Stimulated activated CD8-positive, alpha-beta memory T cell treated with anti-CD3 and anti-CD28 coated beads, Interleukin-15, amount 100 ng/mL, for 48 hours (primary cell): Measurements from ENCODE around the gene EIF2S2.

Source experiments
- DNase-seq, 2 donors: peaks; one replicate each; pipeline ENCODE4 v3.0.0-alpha.2; 2020; ENCODE audit warnings: low read depth in 2 of 2

The EIF2S2 gene

GRCh38 chr20:34065260-34065659, 46.8 kb downstream of the EIF2S2 start:
- no peak for DNase-seq

GRCh38 chr20:34064286-34064685, 47.8 kb downstream of the EIF2S2 start:
- DNase-seq, result no peak

- DNase-seq, result no peak
These were observed 49.2 kb downstream of the EIF2S2 start for GRCh38 chr20:34062570-34063482.

GRCh38 chr20:34061695-34062094, 50.3 kb downstream of the EIF2S2 start:
- DNase-seq, result no peak

GRCh38 chr20:34060970-34061369, 51.1 kb downstream of the EIF2S2 start:
- no peak for DNase-seq

- no peak for DNase-seq
These were observed 53.2 kb downstream of the EIF2S2 start for GRCh38 chr20:34058831-34059230.

- DNase-seq, result no peak
These were observed 56.8 kb downstream of the EIF2S2 start for GRCh38 chr20:34055290-34055689.

- no peak for DNase-seq
These were observed 59.6 kb downstream of the EIF2S2 start for GRCh38 chr20:34052414-34052813.

- DNase-seq, result no peak
These were observed 61.9 kb downstream of the EIF2S2 start for GRCh38 chr20:34049897-34050695.

GRCh38 chr20:34049389-34049788, 62.7 kb downstream of the EIF2S2 start:
- DNase-seq, result no peak

GRCh38 chr20:34047917-34048316, 64.1 kb downstream of the EIF2S2 start:
- no peak for DNase-seq

GRCh38 chr20:34047010-34047687, 64.9 kb downstream of the EIF2S2 start:
- no peak for DNase-seq

GRCh38 chr20:34045930-34046725, 65.9 kb downstream of the EIF2S2 start:
- no peak for DNase-seq

- DNase-seq, result no peak
These were observed 66.7 kb downstream of the EIF2S2 start for GRCh38 chr20:34045294-34045693.

- DNase-seq, result no peak
These were observed 69.0 kb downstream of the EIF2S2 start for GRCh38 chr20:34043025-34043424.

- no peak for DNase-seq
These were observed 69.8 kb downstream of the EIF2S2 start for GRCh38 chr20:34042262-34042661.

GRCh38 chr20:34041226-34041625, 70.8 kb downstream of the EIF2S2 start:
- no peak for DNase-seq

- DNase-seq, result no peak
These were observed 71.6 kb downstream of the EIF2S2 start for GRCh38 chr20:34040300-34040995.
